SK-MEL-5 (cell line): ENCODE data around the gene MRGPRX4. TPM values are rescaled to one million over a fixed set of nuclear protein-coding genes. Genes with fewer than 3 reads are reported as not detected.
"Not testable (repeated sequence)": the region's sequence is repeated elsewhere in the genome, so short reads cannot be mapped to it uniquely, and the experiment has no call there.

Experiments used
- DNase-seq: peaks from one replicate; pipeline ENCODE4 v3.0.0-alpha.2; 2016; ENCODE audit warnings: low read depth, low spot score
- in situ Hi-C: cut with HindIII; loops from 2 replicates; pipeline ENCODE4 v1.10.0; 2016; ENCODE audit warnings: low sequenced_read_pairs, high pct_unique_total_duplicates, low pct_unique_long_range_greater_than_20kb
- total RNA-seq: library from RNA; depleted of rRNA; stranded (reverse); fragments of >200 nt; shearing (Covaris generic); gene quantifications from 2 replicates; pipeline ENCODE4 v1.2.3, GENCODE V29; 2014; rRNA removed

The MRGPRX4 gene
- total RNA-seq, 1 experiment from 2014 or later: 0.16 TPM

DNA sequence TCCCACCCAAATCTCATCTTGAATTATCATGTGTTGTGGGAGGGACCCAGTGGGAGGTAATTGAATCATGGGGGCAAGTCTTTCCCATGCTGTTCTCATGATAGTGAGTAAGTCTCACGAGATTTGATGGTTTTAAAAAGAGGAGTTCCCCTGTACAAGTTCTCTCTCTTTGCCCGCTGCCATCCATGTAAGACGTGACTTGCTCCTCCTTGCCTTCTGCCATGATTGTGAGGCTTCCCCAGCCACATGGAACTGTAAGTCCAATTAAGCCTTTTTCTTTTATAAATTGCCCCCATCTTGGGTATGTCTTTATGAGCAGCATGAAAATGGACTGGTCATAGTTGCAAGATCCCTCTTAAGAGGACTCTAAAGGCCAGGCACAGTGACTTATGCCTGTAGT lies 25.1 kb downstream of the MRGPRX4 start:
- DNase-seq, in situ Hi-C loops: not testable (repeated sequence)

- in situ Hi-C loops: no loop called here
- DNase-seq: peak; percentile 81
Observed at GRCh38 chr11:18203723-18204122, 31.1 kb downstream of the MRGPRX4 start.

DNA sequence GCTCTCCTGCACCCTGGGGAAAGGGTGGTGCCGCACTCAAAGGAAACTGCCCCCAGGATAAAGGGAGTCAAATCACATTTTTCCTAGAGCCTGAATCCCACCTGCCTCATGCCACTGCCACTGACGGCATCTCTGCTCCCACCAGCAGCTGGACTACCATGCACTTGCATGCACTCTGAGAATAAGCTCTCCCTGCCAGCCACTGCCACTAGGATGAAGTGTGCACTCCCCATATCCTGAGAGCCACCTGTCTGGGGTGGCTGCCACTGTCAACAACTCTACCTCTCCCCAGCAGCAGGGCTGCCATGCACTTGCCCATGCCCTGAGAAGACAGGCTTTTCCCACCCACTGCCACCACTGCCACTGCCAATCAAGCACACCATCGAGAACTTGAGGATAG lies 31.6 kb downstream of the MRGPRX4 start:
- DNase-seq: no peak
- in situ Hi-C loops: no loop called here

GRCh38 chr11:18204771-18205170 lies 32.1 kb downstream of the MRGPRX4 start:
- no peak for DNase-seq
- in situ Hi-C loops: no loop called here

DNA sequence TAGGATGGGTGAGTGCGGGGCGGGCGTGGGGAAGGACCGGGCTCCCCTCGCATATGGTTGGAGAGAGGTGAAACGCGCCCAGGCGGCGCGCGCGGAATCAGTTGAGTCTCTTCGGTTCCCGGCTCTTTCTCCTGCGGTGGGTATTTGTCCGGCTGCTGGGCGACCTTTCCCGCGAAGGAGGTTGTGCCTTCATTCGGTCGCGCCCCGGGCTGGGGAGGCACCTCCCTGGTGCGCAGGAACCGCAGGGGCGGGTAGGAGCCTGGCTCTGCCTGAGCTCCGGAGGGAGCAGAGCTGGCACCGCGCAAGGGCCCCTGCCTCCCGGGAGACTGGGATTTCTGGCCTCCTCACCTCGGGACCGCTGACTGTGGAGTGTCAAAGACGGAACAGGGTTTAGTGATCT lies 36.4 kb downstream of the MRGPRX4 start:
- DNase-seq: no peak
- in situ Hi-C loops: no loop called here

GRCh38 chr11:18221274-18221876 lies 48.7 kb downstream of the MRGPRX4 start:
- no peak for DNase-seq
- in situ Hi-C loops: no loop called here

GRCh38 chr11:18222814-18223421 lies 50.3 kb downstream of the MRGPRX4 start:
- in situ Hi-C loops: no loop called here
- no peak for DNase-seq

Other genes starting within 250 kb of the MRGPRX4 start
- 24.1 and 35.1 TPM in 2 replicates for gene SERGEF, start 159.8 kb upstream of the MRGPRX4 start, total RNA-seq
- gene TPH1, start 126.6 kb upstream of the MRGPRX4 start, total RNA-seq: 0.11 TPM in 1 of 2 replicates, not detected in the other
- gene SAAL1, start 66.8 kb upstream of the MRGPRX4 start, total RNA-seq: 36.1 and 37.3 TPM in 2 replicates
- gene MRGPRX3, start 40.3 kb upstream of the MRGPRX4 start, total RNA-seq: 0.11 and 0.21 TPM in 2 replicates
- not detected in 2 replicates for gene SAA4, start 64.0 kb downstream of the MRGPRX4 start, total RNA-seq
- gene SAA2, start 75.8 kb downstream of the MRGPRX4 start, total RNA-seq: not detected in 2 replicates
- 0.40 TPM in 1 of 2 replicates, not detected in the other for gene SAA1, start 93.4 kb downstream of the MRGPRX4 start, total RNA-seq
- 196 and 240 TPM in 2 replicates for gene HPS5, start 149.3 kb downstream of the MRGPRX4 start, total RNA-seq
- gene GTF2H1, start 149.7 kb downstream of the MRGPRX4 start, total RNA-seq: 129 and 153 TPM in 2 replicates
- 1,308 and 1,481 TPM in 2 replicates for gene LDHA, start 221.7 kb downstream of the MRGPRX4 start, total RNA-seq
- not detected in 2 replicates for gene LDHC, start 239.5 kb downstream of the MRGPRX4 start, total RNA-seq